GM18511 (cell line): ENCODE measurements around the gene KRT16.
"Not testable (repeated sequence)": the region's sequence is repeated elsewhere in the genome, so short reads cannot be mapped to it uniquely, and the experiment has no call there.

Experiments used
- ATAC-seq: cut with Tn5 transposase; IDR thresholded peaks from one replicate; pipeline ENCODE4 v1.9.1; 2021; ENCODE audit warnings: mild to moderate bottlenecking, moderate library complexity; ENCODE audit not compliant: unreplicated experiment

KRT16 gene

DNA sequence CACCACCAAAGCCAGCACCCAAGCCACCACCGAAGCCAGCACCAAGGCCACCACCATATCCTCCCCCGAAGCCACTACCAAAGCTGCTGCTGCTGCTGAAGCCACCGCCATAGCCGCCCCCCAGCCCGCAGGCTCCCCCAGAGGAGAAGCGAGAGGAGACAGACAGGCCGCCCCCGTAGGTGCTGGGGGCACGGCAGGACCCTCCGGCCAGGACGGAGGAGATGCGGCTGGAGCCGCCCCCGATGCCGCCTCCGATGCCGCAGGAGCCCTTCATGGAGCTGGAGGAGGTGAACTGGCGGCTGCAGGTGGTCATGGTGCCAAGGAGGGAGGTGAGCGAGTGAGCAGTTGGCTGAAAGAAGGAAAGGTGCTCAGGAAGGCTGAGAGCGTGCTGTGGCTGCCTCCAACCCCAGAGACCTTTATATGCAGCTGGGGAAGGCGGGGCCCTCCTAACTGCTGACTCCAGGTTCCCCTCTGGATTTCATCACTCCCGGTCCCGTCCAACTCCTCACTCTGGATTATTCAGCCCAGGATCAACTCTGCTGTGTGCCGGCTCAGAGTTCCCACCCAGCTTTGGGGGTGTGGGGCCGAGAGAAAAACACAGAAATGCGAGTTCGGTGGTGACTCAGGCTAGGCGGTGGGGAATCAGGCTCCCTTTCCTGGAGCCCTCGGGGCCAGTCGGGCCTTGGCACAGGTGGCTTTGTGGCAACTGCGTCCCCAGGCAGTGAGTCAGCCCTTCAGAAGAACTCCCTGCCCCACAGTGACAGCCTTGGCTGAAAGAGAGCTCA lies at the start of gene KRT16:
KRT16 (minus strand) TSS at position 392 of the 785 bp plus-strand sequence; CDS start at position 313, 79 bp downstream.
- ATAC-seq: not testable (repeated sequence)

DNA sequence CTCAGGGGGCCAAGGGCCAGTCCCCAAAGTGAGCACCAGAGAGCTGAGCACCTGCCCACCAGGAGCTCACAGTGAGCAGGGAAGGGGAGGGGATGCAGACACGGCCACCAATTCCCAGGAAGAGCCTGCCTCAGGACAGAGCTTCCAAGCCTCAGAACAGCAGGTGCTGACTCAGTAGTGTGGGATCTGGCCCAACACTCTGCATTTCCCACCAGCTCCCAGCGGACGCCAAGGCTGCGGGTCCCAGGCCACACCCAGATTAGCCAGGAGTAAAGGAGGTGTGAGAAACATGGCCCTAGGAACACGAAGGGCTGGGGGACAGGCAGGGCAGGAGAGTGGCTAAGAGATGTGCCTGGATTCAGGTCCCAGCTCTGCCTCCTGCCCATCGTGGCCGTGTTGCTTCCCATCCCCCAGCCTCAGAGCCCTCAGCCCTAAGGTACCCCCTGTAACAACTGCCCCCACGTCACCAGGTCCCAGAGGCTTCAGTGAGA lies 47.7 kb upstream of the KRT16 start:
- no peak for ATAC-seq

DNA sequence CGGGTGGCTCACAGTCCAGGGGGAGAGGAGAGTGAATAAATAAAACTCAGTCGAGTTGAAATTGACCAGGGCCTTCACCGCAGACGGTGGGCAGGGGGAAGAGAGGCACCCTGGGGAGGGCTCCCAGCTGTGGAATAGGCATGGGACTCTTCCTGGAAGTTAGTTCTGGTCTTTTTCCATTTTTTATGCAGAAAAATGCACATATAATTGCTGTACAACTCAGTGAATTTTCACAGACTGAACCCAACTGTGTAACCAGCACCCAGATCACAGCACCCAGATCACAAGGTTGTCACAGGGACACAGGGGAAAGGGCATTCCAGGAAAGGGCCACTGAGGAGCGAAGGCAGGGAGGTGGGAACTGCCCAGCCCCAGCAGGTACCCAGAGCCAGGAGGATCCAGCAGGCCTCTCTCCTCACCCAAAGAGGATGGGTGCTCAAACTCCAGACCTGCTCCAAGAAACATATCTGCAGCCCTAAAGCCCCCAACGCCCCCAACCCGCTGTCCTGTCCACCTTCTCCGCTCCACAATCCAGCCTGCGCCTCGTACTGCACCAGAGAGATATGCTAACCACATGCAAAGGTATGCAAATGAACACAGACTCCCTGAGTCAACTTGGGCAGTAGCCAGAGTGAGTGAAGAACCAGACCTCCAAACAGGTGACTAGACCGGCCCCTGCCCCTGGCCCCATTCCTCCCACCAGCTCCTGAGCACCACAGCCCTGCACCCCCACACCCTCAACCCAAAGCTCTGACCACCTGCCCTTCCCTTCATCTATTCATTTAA lies 47.1 kb upstream of the KRT16 start:
- no peak for ATAC-seq

DNA sequence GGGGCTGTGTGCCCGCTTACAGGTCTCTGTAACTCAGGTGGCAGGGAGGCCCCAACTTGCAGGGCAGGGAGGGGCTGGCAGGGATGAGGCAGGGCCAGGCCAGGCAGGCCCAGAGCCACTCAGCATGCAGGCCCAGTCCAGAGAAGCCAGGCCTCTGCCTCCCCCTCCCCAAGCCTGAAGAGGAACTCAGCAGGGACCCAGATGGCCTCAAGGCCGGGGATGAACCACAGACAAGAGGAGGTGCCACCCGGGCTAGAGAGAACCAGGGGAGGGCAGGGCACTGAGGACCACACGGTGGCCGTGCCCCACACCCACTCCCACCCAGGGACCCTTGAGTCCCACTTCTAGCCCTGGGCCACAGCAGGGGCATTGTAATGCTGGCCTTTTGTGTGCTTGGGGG lies 46.3 kb upstream of the KRT16 start:
- no peak for ATAC-seq

DNA sequence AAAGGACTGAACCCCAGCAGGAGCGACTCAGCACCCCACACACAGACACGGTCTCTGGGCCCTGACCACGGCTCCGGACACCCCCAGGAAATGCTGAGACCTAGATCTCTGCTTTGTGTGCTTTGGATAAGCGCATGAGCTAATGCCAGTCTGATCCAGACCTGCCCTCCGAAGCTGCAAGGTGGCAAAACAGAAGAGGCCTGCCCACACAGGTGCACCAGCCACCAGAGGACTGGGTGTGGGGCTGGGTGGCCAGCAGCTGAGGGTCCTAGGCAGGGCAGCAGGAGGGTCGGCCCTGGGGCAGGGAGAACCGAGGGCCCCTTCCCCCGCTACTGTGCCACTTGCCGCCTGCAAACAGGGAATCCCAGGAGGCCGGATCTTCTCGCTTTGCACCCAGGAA lies 45.4 kb upstream of the KRT16 start:
- no peak for ATAC-seq

DNA sequence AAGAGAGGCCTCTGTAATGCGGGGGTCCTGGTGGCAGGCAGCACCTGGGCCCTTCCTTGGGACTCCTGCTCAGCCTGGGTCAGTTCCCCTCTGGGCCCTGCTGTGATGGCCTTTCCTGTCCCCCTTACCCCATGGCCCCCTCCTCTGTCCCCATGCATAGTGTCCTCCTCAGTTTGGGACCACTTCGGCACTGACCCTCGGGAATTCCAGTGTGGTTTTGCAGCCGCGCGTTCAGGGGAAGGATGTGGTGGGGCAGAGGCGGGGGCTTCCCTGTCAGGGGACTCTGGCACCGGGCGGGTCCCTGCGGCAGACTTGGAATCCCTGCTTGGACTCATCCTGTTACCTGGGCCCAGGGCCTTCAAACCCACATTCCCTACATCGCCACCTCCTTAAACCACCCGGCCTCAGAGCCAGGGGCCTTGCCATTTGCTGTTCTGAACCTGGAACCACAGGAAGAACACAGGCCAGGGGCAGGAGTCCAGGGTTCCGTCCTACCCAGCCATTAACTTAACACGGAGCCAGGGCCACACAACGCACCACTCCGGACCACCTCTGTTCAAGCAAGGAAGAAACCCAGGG lies 44.7 kb upstream of the KRT16 start:
- ATAC-seq: no peak

DNA sequence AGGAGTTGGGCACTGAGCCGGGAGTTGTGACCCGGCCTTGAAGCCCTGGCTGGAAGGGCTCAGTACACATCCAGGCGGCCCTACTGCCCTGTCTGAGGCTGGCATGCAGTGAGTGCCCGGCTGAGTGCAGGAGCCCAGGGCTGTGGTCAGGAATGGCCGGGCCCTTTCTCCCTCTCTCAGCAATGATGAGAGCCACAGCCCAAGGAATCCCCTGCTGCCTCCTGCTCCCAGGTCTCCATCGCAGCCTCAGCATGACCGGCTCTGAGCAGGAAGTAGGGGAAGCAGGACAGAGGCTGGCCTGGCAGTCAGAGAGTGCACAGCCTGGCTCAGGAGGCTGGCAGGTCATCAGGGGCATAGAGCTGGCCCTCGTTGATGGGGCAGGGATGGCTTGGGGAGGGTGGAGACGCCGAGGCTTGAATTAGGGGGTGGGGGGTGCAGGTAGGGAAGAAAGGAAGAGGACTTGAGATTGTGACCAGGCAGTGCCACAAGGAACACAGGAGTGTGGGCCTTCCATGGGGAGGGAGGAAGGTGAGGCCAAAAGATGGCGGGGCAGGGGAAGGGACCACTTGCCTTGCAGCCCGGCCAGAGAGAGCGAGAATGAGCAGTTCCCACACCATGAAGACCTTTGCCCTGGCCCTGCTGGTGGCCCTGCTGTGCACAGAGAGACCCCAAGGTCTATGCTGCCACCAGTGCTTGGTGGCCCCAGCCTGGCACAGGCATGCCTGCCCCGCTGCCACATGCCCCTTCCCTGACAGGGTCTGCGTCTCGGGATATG lies 43.9 kb upstream of the KRT16 start:
- no peak for ATAC-seq

DNA sequence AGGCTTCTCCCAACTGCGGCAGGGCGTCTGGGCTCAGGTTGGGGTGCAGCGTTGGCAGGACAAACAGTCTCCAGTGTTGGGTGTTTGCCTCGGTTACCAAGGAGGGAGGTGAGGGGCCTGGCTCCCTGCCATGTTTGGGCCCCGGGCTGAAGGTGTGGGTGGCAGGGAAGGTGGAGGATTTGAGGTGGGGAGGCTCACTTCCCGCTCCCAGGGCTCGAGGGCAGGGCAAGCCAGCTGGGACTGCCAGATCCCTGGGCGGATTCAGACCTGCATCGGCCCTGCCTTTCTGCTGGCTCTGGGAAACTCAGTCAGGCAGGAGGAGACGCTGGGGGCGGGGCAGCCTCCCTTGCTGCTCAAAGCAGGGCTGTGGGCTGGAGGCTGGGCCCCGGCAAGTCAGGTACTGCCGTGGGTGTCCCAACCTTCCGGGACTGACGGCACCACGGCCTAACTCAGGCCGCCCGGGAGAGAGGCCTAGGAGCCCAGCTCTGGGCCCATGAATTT lies 43.1 kb upstream of the KRT16 start:
- no peak for ATAC-seq

DNA sequence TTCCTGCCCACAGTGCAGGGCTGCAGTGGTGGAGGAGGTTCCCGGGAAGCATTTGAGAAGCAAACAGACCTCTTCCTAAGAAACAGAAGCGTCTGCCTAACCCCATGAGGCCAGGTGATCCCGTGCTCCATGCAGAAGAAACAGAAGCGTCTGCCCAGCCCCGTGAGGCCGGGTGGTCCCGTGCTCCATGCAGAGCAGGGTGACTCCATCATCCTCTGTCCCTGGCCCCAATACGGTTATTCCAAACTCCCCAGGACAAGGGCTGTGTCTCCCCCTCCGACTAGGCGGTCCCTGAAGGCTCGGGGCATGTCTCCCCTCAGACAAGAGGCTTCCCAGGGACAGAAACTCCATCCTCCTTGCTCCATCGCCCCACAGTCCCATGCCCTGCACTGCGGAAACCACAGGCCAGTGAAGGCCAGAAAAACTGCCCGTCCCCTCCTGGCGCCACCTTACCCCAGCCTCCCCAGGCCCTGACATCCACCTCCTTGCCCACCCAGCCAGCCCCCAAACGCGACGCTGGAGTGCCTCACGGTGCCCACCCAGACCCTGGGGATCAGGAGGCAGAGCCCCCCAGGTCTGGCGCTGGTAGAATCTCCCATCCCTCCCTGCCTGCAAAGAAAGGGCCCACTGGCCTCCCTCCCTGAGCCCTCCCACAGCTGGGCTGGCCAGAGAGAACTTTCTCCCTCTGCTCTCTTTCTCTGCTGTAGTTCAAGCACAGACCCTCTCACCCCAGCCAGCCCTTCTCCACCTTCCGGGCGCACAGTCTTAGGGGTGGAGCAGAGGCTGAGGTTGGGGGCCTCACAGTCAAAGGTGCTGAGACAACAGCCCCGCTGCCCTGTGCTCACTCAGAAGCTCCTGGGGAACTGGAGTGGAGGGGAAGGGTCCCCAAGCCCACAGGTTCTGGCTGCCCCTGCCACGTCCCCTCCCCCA lies 42.4 kb upstream of the KRT16 start:
- no peak for ATAC-seq

DNA sequence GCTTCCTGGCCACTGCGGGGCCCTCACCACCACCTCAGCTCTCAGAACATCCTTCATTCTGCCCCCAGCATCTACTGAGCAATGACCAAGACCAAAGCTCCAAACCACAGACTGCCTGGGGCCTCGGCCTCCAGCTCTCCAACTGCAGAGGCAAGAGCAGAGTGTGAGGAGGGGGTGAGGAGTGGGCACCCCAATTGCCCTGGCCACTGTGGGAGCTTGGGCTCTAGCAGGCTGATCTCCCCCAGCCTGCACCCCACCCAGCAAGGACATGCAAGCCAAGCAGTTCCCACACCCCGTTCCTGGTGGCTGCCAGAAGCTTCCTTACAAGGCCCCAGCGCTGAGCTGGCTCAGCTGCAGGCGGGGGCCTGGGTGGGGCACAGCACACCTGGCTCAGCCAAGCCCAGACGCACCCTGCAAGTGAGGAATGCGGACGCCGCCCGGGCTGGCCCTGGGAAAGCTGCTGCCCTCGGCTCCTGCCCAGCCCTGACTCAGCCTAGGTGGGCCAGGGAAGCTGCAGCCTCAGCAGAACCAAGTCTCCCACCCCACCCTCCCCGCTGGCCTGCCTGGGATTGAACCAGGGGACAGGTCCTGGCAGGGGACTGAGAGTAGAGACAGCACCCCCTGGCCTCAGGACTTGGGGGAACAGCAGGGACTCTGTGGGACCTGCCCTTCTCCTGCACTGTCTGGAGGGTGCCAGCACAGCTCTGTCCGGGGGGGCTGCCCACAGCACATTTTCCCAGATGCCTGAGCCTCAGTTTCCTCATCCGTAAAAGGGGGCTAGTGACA lies 41.5 kb upstream of the KRT16 start:
- no peak for ATAC-seq

DNA sequence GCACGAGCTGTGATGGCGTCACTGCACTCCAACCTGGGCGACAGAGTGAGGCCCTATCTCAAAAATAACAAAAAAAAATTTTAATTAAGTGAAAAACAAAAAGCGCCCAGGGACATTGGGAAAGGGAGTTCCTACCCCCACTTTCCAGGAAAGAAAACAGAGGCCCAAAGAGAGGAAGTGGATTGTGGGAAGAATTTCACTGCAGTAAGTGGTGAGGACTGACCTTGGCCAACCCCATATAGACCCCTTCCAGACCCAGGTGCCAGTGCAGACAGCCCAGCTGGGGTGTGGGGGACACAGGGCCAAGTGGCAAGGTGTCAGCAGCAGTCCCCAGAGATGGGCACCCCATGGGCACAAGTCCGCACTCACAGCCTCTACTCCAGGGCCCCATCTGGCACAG lies 40.9 kb upstream of the KRT16 start:
- no peak for ATAC-seq

DNA sequence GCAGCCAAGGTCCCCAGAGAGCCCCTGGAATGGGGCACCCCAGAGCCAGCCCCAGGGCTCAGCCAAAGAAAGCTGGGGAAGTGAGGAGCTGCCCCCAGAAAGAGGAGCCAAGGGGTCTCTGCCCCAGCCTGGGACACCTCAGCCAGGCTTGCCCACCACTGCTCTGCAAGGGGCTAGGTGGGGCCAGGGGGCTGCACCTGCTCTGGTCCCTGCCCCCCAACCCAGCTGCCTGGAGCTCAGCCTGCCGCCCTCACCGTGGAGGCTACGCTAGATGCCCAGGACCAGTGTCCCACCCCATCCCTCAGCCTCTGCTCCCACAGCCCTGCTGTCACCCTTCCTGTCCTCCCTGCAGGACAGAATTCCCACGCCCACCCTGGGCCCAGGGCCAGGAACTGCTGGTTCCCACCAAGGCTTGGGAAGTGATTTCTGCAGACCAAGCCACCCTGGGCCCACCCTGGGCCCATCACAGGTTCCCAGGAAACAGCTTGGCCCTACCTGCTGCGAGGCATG lies 39.9 kb upstream of the KRT16 start:
- no peak for ATAC-seq

DNA sequence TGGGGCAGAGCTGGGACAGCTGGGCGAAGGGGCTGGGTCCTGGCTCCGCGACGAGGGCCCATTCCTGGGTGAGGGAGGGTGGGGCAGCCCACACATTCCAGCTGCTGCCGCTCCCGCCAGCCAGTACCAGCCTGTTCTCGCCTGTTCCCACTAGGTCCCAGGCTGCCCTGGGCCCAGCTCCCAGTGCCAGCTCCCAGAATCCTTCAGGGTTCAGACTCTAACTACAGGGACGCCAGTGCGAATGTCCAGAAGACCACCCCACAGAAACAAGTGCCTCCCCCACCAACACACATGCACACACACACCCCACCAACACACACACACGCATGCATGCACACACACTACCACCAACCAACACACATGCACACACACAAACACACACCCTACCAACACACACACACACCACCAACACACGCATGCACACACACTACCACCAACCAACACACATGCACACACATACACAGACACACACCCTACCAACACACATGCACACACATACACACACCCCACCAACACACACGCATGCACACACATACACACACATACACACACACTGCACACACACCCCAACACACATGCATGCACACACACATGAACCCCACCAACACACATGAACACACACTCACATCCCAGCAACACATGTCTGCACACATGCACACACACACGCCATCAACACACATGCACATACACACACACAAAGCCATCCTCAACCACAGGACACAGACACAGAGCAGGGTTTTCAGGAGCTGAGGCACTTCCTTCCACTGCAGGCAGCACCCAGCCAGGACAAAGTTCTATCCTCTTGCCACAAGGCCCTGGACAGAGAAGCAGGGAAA lies 39.3 kb upstream of the KRT16 start:
- no peak for ATAC-seq

DNA sequence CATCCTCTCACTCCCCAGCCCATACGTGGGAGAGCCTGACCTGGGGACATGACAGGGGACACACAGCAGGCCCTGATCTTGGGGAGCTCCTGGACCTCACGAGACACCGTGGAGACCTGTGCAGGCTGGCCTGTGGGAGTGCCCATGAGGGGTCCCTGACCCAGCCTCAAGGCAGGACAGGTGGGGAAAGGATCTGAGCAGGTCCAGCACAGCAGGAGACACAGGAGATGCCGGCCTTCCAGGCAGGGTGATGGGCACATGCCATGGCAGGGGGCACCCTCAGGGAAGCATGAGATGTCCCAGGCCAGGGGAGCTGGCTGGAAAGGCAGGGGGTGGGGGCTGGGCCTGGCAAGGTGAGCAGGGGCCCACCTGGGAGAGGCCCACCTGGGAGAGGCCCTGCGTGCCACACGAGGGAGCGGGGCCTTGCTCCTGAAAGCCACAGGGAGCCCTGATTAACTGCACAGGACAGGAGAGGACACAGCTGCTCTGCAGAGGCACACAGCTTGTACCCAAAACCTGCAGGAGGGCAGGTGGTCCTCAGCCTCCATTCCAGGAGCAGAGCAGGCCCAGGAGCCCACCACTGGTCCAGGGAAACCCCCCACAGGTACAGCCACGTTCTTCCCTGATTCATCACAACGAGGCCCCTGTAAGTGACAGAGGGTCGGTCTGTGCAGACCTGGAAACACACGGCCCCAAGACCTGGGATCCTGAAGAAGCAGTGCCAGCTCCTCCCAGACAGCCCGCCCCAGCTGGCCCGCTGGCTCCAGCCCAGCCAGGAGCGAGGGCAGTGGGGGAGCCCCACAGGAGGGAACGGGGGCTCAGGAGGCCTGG lies 38.4 kb upstream of the KRT16 start:
- no peak for ATAC-seq

DNA sequence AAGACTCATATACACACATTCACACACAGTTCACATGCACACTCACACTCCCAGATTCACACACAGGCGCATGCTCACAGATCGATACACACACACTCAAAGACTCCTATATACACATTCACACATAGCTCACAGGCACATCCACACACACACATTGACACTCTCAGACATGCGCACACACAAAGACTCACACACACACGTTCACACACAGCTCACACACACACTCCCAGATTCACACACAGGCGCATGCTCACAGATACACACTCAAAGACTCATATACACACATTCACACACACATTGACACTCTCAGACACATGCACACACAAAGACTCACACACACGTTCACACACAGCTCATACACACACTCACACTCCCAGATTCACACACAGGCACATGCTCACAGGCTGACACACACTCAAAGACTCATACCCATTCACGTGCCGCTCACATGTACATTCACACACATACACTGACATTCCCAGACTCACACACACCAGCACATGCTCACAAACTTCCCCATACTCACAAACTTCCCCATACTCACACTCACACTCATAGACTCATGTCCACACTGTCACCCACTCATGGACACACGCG lies 37.5 kb upstream of the KRT16 start:
- ATAC-seq: no peak

DNA sequence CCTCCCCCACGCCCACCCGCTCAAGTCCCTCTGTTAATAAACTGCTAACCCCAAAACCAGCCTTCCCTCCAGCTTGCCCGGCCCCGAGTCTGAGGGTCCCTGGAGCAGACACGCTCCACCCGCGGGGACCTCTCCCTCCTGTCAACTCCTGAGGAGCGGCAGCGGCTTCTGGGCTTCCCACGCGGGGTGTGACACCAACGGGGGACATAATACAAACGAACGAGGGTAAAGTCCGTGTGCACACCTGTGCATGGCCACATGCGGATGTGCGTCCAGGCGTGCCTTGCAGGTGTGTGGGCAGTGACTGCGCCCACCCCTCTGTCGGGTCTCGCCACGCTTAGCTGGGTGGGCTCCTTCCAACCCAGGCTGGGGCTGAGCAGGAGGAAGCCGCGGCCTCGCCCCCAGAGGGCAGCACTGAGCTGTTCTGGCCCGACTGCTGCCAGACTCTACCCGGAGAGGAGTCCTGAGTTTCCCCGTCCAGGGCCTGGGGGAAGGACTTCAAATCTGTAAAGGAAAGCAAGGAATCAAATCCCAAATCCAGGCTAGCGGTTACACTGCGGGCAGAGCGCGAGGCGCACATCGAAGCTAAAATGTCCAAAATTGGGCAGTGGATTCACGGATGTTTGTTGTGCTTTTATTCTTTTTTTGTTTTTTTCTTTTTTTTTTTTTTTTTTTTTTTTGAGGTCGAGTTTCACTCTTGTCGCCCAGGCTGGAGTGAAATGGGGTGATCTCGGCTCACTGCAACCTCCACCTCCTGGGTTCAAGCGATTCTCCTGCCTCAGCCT lies 36.0 kb upstream of the KRT16 start:
- ATAC-seq: no peak
